ENCODE measurements around the gene RFESD. TPM values are rescaled to one million over a fixed set of nuclear protein-coding genes. Genes with fewer than 3 reads are reported as not detected.

The RFESD gene
- 0.98 and 2.2 TPM in 2 replicates for total RNA-seq

GRCh38 chr5:95646569-95647431 lies at the start of gene RFESD:
Gene RFESD, plus strand, starts transcription at chr5:95646777. Its CDS starts 5,495 bp downstream, at chr5:95652272.

GRCh38 chr5:95620030-95620869 lies 26.3 kb upstream of the RFESD start, which contains the start of gene GPR150:
Gene GPR150, plus strand, starts transcription at chr5:95620087. Its CDS starts 189 bp downstream, at chr5:95620276.

GRCh38 chr5:95682891-95683290 lies 36.3 kb downstream of the RFESD start, which contains the start of gene SPATA9:
Gene SPATA9, minus strand, starts transcription at chr5:95682991. Its CDS starts 137 bp downstream, at chr5:95682854.

Other genes with a start within 250 kb of the RFESD start
- 53.6 and 54.5 TPM in 2 replicates for gene SKIC3, start 91.8 kb upstream of the RFESD start, total RNA-seq
- gene ARSK, start 91.7 kb upstream of the RFESD start, total RNA-seq: 6.9 and 7.7 TPM in 2 replicates
- 0.65 TPM in 1 of 2 replicates, not detected in the other for gene GPR150, start 26.7 kb upstream of the RFESD start, total RNA-seq
- gene SPATA9, start 36.2 kb downstream of the RFESD start, total RNA-seq: 0.28 TPM in 1 of 2 replicates, not detected in the other
- gene RHOBTB3, start 84.6 kb downstream of the RFESD start, total RNA-seq: 36.6 and 48.9 TPM in 2 replicates
- gene GLRX, start 175.9 kb downstream of the RFESD start, total RNA-seq: 31.7 and 36.9 TPM in 2 replicates